RWPE2 (cell line): ENCODE data around the gene POU6F1.
"Not testable (repeated sequence)": the region's sequence is repeated elsewhere in the genome, so short reads cannot be mapped to it uniquely, and the experiment has no call there.

Experiments used
- ATAC-seq: fragments of 200-7000 bp; cut with Tn5 transposase; 3 replicates; pipeline ENCODE4 v1.9.1; 2021; ENCODE audit warnings: low read depth
- DNase-seq: peaks from one replicate; pipeline ENCODE4 v3.0.0-alpha.2; 2020; ENCODE audit warnings: low spot score
- H3K27ac ChIP-seq: fragments of 450-650 bp; 2 replicates; pipeline ENCODE4 v1.5.1; 2017; ENCODE audit warnings: mild to moderate bottlenecking; ENCODE audit not compliant: poor library complexity, severe bottlenecking
- H3K27me3 ChIP-seq: fragments of 250-450 bp; sonication (Bioruptor Pico); 2 replicates; pipeline ENCODE4 v1.5.1; 2021; ENCODE audit warnings: mild to moderate bottlenecking, moderate library complexity; ENCODE audit not compliant: insufficient read depth, poor library complexity, severe bottlenecking
- H3K36me3 ChIP-seq: fragments of 250-450 bp; sonication (Bioruptor Pico); 2 replicates; pipeline ENCODE4 v1.5.1; 2020; ENCODE audit warnings: low read depth, mild to moderate bottlenecking, moderate library complexity
- H3K4me1 ChIP-seq: fragments of 250-450 bp; sonication (Bioruptor Pico); 2 replicates; pipeline ENCODE4 v1.5.1; 2021; ENCODE audit warnings: mild to moderate bottlenecking, moderate library complexity; ENCODE audit not compliant: insufficient read depth, poor library complexity, severe bottlenecking
- H3K4me3 ChIP-seq: fragments of 250-450 bp; sonication (Bioruptor Pico); 2 replicates; pipeline ENCODE4 v1.5.1; 2021; ENCODE audit warnings: mild to moderate bottlenecking, moderate library complexity; ENCODE audit not compliant: severe bottlenecking
- H3K9me3 ChIP-seq: fragments of 250-450 bp; sonication (Bioruptor Pico); 2 replicates; pipeline ENCODE4 v1.5.1; 2021; ENCODE audit warnings: mild to moderate bottlenecking, moderate library complexity; ENCODE audit not compliant: severe bottlenecking
- TF ChIP-seq, protein P1 (sequence below): fragments of 450-650 bp; IDR thresholded peaks from one replicate; pipeline ENCODE4 v1.5.1; 2017; ENCODE audit warnings: mild to moderate bottlenecking, moderate library complexity; ENCODE audit not compliant: poor library complexity, severe bottlenecking

The POU6F1 gene

DNA sequence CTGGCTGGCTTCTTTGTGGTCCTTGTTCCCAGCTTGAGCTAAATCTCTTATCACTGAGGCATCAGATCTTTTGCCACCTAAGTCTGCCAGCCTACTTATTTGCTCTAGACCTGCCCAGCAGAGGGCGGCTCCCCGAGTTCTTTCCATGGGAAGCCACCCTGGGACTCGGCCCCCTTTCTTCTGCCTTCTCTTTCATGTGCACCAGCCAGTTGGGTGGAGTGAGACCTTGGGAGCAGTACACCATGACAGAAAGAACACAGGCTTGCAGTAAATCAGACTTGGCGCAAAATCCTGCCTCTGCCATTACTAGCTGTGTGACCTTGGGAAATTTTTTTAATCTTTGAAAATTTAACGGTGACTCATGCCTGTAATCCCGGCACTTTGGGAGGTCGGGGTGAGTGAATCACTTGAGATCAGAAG is 44.9 kb upstream of the POU6F1 start:
- no peak overlapping the region for H3K27ac ChIP-seq
- H3K36me3 ChIP-seq, result peaks cover 14% of the 10 kb centered on the region; the same call in 1 of the 2 replicates
- H3K4me3 ChIP-seq, result no peak overlapping the region
- TF ChIP-seq, protein P1, sequence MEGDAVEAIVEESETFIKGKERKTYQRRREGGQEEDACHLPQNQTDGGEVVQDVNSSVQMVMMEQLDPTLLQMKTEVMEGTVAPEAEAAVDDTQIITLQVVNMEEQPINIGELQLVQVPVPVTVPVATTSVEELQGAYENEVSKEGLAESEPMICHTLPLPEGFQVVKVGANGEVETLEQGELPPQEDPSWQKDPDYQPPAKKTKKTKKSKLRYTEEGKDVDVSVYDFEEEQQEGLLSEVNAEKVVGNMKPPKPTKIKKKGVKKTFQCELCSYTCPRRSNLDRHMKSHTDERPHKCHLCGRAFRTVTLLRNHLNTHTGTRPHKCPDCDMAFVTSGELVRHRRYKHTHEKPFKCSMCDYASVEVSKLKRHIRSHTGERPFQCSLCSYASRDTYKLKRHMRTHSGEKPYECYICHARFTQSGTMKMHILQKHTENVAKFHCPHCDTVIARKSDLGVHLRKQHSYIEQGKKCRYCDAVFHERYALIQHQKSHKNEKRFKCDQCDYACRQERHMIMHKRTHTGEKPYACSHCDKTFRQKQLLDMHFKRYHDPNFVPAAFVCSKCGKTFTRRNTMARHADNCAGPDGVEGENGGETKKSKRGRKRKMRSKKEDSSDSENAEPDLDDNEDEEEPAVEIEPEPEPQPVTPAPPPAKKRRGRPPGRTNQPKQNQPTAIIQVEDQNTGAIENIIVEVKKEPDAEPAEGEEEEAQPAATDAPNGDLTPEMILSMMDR, result peak; percentile 45
- peaks cover 7% of the 10 kb centered on the region for H3K4me1 ChIP-seq
- no peaks in the 10 kb centered on the region for H3K27me3 ChIP-seq
- ATAC-seq (peak; percentile 66; the same call in 2 of the 3 replicates), DNase-seq (no peak)
- no peaks in the 10 kb centered on the region for H3K9me3 ChIP-seq

DNA sequence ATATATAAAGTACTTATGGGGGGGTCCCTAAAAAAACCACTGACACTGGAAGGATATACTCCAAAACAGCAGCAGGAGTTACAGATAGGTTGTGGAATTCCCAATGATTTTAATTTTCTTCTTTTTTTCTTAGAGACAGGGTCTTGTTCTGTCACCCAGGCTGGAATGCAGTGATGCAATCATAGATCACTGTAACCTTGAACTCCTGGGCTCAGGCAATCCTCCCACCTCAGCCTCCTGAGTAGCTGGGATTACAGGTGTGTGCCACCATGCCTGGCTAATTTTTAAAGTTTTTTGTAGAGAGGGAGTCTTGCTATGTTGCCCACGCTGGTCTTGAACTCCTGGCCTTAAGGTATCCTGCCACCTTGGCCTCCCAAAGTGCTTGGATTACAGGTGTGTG is 41.7 kb upstream of the POU6F1 start:
- not testable (repeated sequence) for H3K4me1 ChIP-seq, H3K27ac ChIP-seq, H3K9me3 ChIP-seq, H3K27me3 ChIP-seq, ATAC-seq, DNase-seq, H3K36me3 ChIP-seq, H3K4me3 ChIP-seq

DNA sequence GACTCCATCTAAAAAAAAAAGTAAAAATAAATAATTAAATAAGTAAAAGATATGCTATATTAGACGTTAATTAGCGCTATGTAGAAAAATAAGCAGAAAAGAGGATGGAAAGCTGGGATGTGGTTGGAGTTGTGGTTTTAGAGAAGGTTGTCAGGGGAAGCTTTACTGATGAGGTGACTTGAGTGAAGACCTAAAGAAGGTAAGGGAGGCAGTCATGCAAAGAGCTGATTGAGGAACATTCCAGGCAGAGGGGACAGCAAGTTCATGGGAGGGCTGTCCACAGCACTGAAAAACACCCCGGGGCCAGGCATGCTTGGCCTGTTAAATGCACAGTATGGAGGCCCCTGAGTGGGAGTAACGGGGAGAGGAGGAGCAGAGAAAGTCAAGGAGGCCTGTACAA is 36.7 kb upstream of the POU6F1 start:
- TF ChIP-seq, protein P1, result no peak
- H3K9me3 ChIP-seq, result no peaks in the 10 kb centered on the region

DNA sequence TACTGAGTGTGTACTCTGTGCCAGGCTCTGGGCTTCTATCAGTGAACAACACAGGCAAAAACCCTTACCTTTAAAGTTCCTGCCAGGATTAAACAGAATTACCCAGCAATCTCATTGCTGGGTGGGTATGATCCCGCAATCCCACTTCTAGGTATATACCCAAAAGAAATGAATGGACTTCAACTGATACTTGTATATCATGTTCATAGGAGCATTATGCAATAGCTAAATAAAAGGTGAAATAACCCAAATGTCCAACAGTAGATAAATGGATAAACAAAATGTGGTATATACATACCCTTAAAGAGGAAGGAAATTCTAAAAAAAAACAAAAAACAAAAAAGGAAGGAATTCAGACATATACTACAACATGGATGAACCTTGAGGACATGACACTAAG is 35.4 kb upstream of the POU6F1 start:
- TF ChIP-seq, protein P1, result no peak
- H3K36me3 ChIP-seq, result no peaks in the 10 kb centered on the region
- DNase-seq (no peak), ATAC-seq (no peak)
- no peaks in the 10 kb centered on the region for H3K9me3 ChIP-seq
- no peak overlapping the region for H3K27ac ChIP-seq
- H3K4me3 ChIP-seq, result no peak overlapping the region
- H3K27me3 ChIP-seq, result no peaks in the 10 kb centered on the region
- H3K4me1 ChIP-seq, result no peaks in the 10 kb centered on the region

More for the DNA sequence above, 36.7 kb upstream of the POU6F1 start:
- H3K27ac ChIP-seq, result no peak overlapping the region
- no peaks in the 10 kb centered on the region for H3K4me1 ChIP-seq
- H3K36me3 ChIP-seq, result no peaks in the 10 kb centered on the region
- no peak overlapping the region for H3K4me3 ChIP-seq
- DNase-seq (no peak), ATAC-seq (no peak)
- no peaks in the 10 kb centered on the region for H3K27me3 ChIP-seq

DNA sequence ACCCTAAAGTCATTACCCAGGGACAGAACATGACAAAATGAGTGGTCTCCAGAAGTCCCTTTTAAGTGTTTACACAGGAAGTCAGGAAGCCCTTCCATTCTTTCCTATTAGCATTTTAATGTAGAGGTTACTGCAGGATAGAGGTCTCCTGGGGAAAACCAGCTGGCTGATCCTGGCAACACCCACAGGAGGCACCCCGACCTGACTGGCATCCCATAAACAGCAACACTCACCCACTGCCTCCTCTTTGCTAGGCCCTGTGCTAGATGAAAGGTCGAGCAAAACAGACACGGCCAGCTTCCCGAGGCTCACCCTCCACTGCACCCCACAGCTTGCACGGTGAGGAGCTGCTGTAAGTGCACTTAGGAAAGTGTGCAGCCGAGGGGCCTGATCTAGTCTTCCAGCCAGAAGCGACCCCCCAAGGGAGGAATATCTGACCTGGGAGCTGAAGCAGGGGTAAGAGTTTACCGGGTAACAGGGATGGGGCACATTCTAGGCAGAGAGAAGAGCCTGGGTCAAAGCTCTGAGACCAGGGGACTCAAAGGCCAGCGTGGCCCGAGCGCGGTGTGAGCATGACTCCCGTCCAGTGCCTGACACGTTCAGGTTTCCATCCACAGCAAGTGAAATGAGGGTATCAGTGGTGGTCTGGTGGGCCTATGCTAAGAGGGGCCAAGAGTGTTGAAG is 29.8 kb upstream of the POU6F1 start:
- no peak for ATAC-seq
- TF ChIP-seq, protein P1, result no peak
- H3K27me3 ChIP-seq, result no peaks in the 10 kb centered on the region
- peaks cover 30% of the 10 kb centered on the region for H3K36me3 ChIP-seq
- H3K27ac ChIP-seq, result no peak overlapping the region
- H3K4me1 ChIP-seq, result peaks cover 6% of the 10 kb centered on the region
- no peaks in the 10 kb centered on the region for H3K9me3 ChIP-seq
- no peak overlapping the region for H3K4me3 ChIP-seq
- no peak for DNase-seq
